GM12878 (cell line): ENCODE measurements around the gene SF3B4. TPM values are rescaled to one million over a fixed set of nuclear protein-coding genes. Genes with fewer than 3 reads are reported as not detected.
A peak's percentile ranks its signal among the peaks of the same experiment; 100 is the strongest.
"Not testable (repeated sequence)": the region's sequence is repeated elsewhere in the genome, so short reads cannot be mapped to it uniquely, and the experiment has no call there.

ENCODE experiments used
- ATAC-seq: fragments of 200-7000 bp; cut with Tn5 transposase; 3 replicates; pipeline ENCODE4 v1.9.1; 2020; ENCODE audit warnings: mild to moderate bottlenecking, moderate library complexity
- BruUV-seq: library from RNA; stranded (reverse); fragments of 400-500 nt; replicated peaks from 2 replicates; lab custom pipeline; 2021; lab: Mats Ljungman, UMichigan
- CTCF ChIA-PET: fragments of 300-600 bp; sonication (Branson Sonifier 250); formaldehyde crosslinking; extraction: SDS; loops from one replicate; lab custom pipeline; 2021; ENCODE audit warnings: inconsistent platforms; lab: Yijun Ruan, JAX
- POLR2A ChIA-PET: fragments of 350-600 bp; formaldehyde crosslinking; extraction: SDS; loops from one replicate; lab custom pipeline; 2021; ENCODE audit warnings: inconsistent platforms; lab: Charles Lee
- RAD21 ChIA-PET: fragments of 300-600 bp; sonication (Branson Sonifier 250); formaldehyde crosslinking; loops from one replicate; lab custom pipeline; 2023; ENCODE audit warnings: antibody characterized with exemption; ENCODE audit not compliant: unreplicated experiment; lab: Charles Lee
- SMC1A ChIA-PET: fragments of 300-600 bp; sonication (Branson Sonifier 250); formaldehyde crosslinking; loops from one replicate; lab custom pipeline; 2023; ENCODE audit not compliant: unreplicated experiment, uncharacterized antibody; lab: Charles Lee
- DNase-seq: peaks from one replicate; pipeline ENCODE4 v3.0.0-alpha.2; 2011; ENCODE audit warnings: low read depth, low spot score
- FAIRE-seq: peaks from 3 replicates; lab custom pipeline; 2011; peaks lifted over from hg19 to GRCh38; lab: Jason Lieb, UNC
- H2AFZ ChIP-seq: 2 replicates; pipeline ENCODE4 v1.6.0; 2011; ENCODE audit warnings: low read depth, low read length, control low read depth; ENCODE audit not compliant: control insufficient read depth
- H3K27ac ChIP-seq: 2 replicates; pipeline ENCODE4 v1.5.1; 2011; ENCODE audit warnings: control low read depth; ENCODE audit not compliant: control insufficient read depth, insufficient read depth
- H3K27me3 ChIP-seq, 2 experiments: replicated peaks in 1 of 2; 2 replicates each; pipeline versions ENCODE4 v1.6.0 to v1.6.1; 2011; ENCODE audit warnings: low read length in 1 of 2; ENCODE audit not compliant: control insufficient read depth in 2 of 2, insufficient read depth in 2 of 2
- H3K36me3 ChIP-seq, 2 experiments: 2 replicates each; pipeline ENCODE4 v1.5.1; 2011; ENCODE audit warnings: low read length in 1 of 2; ENCODE audit not compliant: control insufficient read depth in 2 of 2, insufficient read depth in 2 of 2
- H3K4me1 ChIP-seq: 2 replicates; pipeline ENCODE4 v1.6.1; 2011; ENCODE audit warnings: mild to moderate bottlenecking, low read length, moderate library complexity, mixed read lengths; ENCODE audit not compliant: control insufficient read depth, insufficient read depth
- H3K4me2 ChIP-seq: 2 replicates; pipeline ENCODE4 v1.6.0; 2011; ENCODE audit warnings: control low read depth; ENCODE audit not compliant: control insufficient read depth, insufficient read depth
- H3K4me3 ChIP-seq: fragments of 200-600 bp; sonication (generic); 2 replicates; pipeline ENCODE4 v1.5.1; 2016
- H3K79me2 ChIP-seq: 2 replicates; pipeline ENCODE4 v1.6.0; 2011; ENCODE audit warnings: low read length; ENCODE audit not compliant: control insufficient read depth, insufficient read depth
- H3K9ac ChIP-seq: 2 replicates; pipeline ENCODE4 v1.8.0; 2011; ENCODE audit warnings: low read length, control low read depth, mixed read lengths; ENCODE audit not compliant: control insufficient read depth, insufficient read depth
- H3K9me3 ChIP-seq: replicated peaks from 3 replicates; pipeline ENCODE4 v1.5.1; 2011; ENCODE audit warnings: mild to moderate bottlenecking, low read length; ENCODE audit not compliant: control insufficient read depth, insufficient read depth
- H4K20me1 ChIP-seq: 2 replicates; pipeline ENCODE4 v1.6.0; 2011; ENCODE audit not compliant: control insufficient read depth, insufficient read depth
- CHD4 ChIP-seq: fragments of 200-600 bp; sonication (generic); IDR thresholded peaks from 2 replicates; pipeline ENCODE4 v1.6.1; 2016; ENCODE audit warnings: mild to moderate bottlenecking
- EP300 ChIP-seq, 2 experiments: fragments of 150-350 bp in 1 of 2; IDR thresholded peaks; 2 replicates each; pipeline ENCODE4 v1.6.1; 2011 to 2012; ENCODE audit warnings: low read depth in 2 of 2, low read length in 2 of 2, borderline replicate concordance in 1 of 2, improper control_type of control experiment in 1 of 2, inconsistent platforms in 1 of 2; ENCODE audit not compliant: control insufficient read depth in 1 of 2
- HSF1 ChIP-seq: fragments of 150-350 bp; IDR thresholded peaks from 2 replicates; pipeline ENCODE4 v1.6.1; 2014; ENCODE audit warnings: mild to moderate bottlenecking, low read depth, low read length
- IRF4 ChIP-seq: IDR thresholded peaks from 2 replicates; pipeline ENCODE4 v1.6.1; 2011; ENCODE audit warnings: low read depth, low read length
- NFIC ChIP-seq: IDR thresholded peaks from 2 replicates; pipeline ENCODE4 v1.6.1; 2012; ENCODE audit warnings: low read depth, mild to moderate bottlenecking, inconsistent platforms, low read length, moderate library complexity
- NR2C2 ChIP-seq: IDR thresholded peaks from 2 replicates; pipeline ENCODE4 v1.6.1; 2011; ENCODE audit warnings: borderline replicate concordance, low read depth; ENCODE audit not compliant: control insufficient read depth, insufficient read length
- RAD51 ChIP-seq: fragments of 450-650 bp; IDR thresholded peaks from 2 replicates; pipeline ENCODE4 v1.6.1; 2016; ENCODE audit warnings: moderate library complexity, mild to moderate bottlenecking, inconsistent platforms
- SREBF2 ChIP-seq: IDR thresholded peaks from 2 replicates; pipeline ENCODE4 v1.6.1; 2012; ENCODE audit warnings: mild to moderate bottlenecking, low read length
- ZNF207 ChIP-seq: fragments of 450-650 bp; IDR thresholded peaks from 2 replicates; pipeline ENCODE4 v1.6.1; 2014; ENCODE audit warnings: antibody characterized with exemption, mild to moderate bottlenecking, borderline replicate concordance
- WGBS: methylation state at CpG from one replicate; pipeline ENCODE4 v1.1.6; 2016; ENCODE audit warnings: low lambda C conversion rate; ENCODE audit not compliant: insufficient replicate concordance, insufficient coverage; ENCODE audit errors: missing lambda C conversion rate; 5-methylcytosine and 5-hydroxymethylcytosine counted together
- in situ Hi-C: fragments of 300-500 bp; cut with MboI; formaldehyde crosslinking; loops from 9 replicates; pipeline ENCODE4 v1.14.3; 2018; ENCODE audit warnings: mixed read lengths
- intact Hi-C: fragments of 100-400 bp; cut with micrococcal nuclease; formaldehyde crosslinking; loops from one replicate; pipeline ENCODE4 v1.14.2; 2022; ENCODE audit not compliant: unreplicated experiment
- polyA plus RNA-seq, 11 experiments: library from polyadenylated mRNA; depleted of rRNA in 4 of 11; unstranded in 6 of 11; stranded (reverse) in 5 of 11; fragments of >200 nt; fragmentation: Nextera tagmentation in 4 of 11; fragmentation: Illumina TruSeq in 1 of 11; extraction: Ambion mirVana in 4 of 11; extraction: Trizol in 1 of 11; gene quantifications; 1 replicate in 1 of 11; 2 replicates in 10 of 11; pipeline versions ENCODE4 v1.2.1 to v1.2.3, GENCODE V29; 2011 to 2016; ENCODE audit warnings: inconsistent platforms in 2 of 11, missing spikeins in 2 of 11, low read depth in 1 of 11
- total RNA-seq, 4 experiments: library from RNA; depleted of rRNA in 3 of 4; stranded (reverse); fragments of >200 nt in 3 of 4; fragmentation: Illumina TruSeq in 1 of 4; extraction: Trizol in 1 of 4; gene quantifications; 2 replicates each; pipeline versions ENCODE4 v1.2.1 to v1.2.3, GENCODE V29; 2013 to 2021

The SF3B4 gene
- total and polyA plus RNA-seq, 10 of the 15 experiments (the other 5 are each of a cell fraction or from before 2014, with no cell fraction given) = 1.9 to 146 (median 27.5) TPM

DNA sequence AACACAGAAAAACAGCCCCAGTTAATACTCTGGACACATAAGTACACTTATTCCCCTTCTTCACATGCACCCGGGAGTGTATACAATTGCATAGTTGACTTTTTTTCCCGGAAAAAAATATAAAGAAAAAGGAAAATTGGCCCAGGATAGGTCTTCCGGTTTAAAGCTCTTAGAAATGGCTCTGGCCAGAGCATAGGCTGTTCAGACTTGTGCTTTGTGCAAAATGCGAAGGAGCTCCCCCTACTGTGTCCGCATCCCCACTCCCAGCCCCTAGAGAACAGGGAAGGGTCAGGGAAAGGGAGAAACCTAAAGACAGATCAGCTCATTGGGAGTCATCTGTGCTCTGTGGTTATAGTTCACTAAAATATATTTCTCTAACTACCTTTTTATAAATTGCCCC is 14.6 kb upstream of the SF3B4 start:
- Histone ChIP-seq H3K4me1 (peaks cover 19% of the 10 kb centered on the region), H3K79me2 (no peaks in the 10 kb centered on the region), H3K9me3 (no peaks in the 10 kb centered on the region), H3K27me3 (no peaks in the 10 kb centered on the region), H4K20me1 (no peaks in the 10 kb centered on the region), H3K36me3 (peaks cover 7 to 9% of the 10 kb centered on the region in 2 experiments), H3K4me2 (no peak overlapping the region), H2AFZ (no peak overlapping the region), H3K9ac (no peak overlapping the region), H3K4me3 (no peak overlapping the region), H3K27ac (no peak overlapping the region)
- FAIRE-seq (no peak), DNase-seq (no peak), ATAC-seq (no peak)
- BruUV-seq = no TSS peak
- SMC1A ChIA-PET = interaction anchor here (0.6 to 1.5 kb wide), 3 partner anchors 20 to 245 kb away, joined by 3 read pairs; no protein-coding TSS in a partner anchor
- in situ Hi-C loops (no loop called here), intact Hi-C loops (no loop called here)
- RAD21 ChIA-PET = no interaction called here
- 98% methylated on average over 5 of the region's 5 CpGs for WGBS
- CTCF ChIA-PET = interaction anchor here (2.5 kb wide), 1 partner anchor 13 kb away, joined by 7 read pairs; no protein-coding TSS in a partner anchor
- TF ChIP-seq ZNF207 = no peak
- no peak for TF ChIP-seq CHD4
- TF ChIP-seq SREBF2 = no peak
- TF ChIP-seq NFIC = no peak
- POLR2A ChIA-PET = no interaction called here

GRCh38 chr1:149940427-149940826 is 12.8 kb upstream of the SF3B4 start:
- Histone ChIP-seq H2AFZ (no peak overlapping the region), H3K79me2 (no peaks in the 10 kb centered on the region), H3K9me3 (no peaks in the 10 kb centered on the region), H3K9ac (no peak overlapping the region), H3K4me2 (no peak overlapping the region), H3K36me3 (peaks cover 7 to 9% of the 10 kb centered on the region in 2 experiments), H3K4me1 (peaks cover 20% of the 10 kb centered on the region), H3K4me3 (no peak overlapping the region), H3K27ac (no peak overlapping the region), H3K27me3 (no peaks in the 10 kb centered on the region), H4K20me1 (no peaks in the 10 kb centered on the region)
- BruUV-seq = no TSS peak
- SMC1A ChIA-PET = interaction anchor here (0.7 to 1.3 kb wide), 2 partner anchors 22 to 45 kb away, joined by 5 read pairs; no protein-coding TSS in a partner anchor
- intact Hi-C loops = no loop called here
- 97% methylated on average over 3 of the region's 3 CpGs for WGBS
- TF ChIP-seq HSF1 = no peak
- no peak for TF ChIP-seq EP300 (IDR thresholded peaks at IDR 0.05; ENCODE audit: borderline replicate concordance in 1 of 2, control insufficient read depth in 1 of 2, low read depth in 2 of 2, low read length in 2 of 2)
- TF ChIP-seq NR2C2 = no peak
- TF ChIP-seq IRF4 = no peak
- TF ChIP-seq RAD51 = no peak
- no peak for ATAC-seq
- FAIRE-seq = no peak
- CTCF ChIA-PET = interaction anchor here (0.8 to 1.8 kb wide), 3 partner anchors 11 to 247 kb away, joined by 3 to 5 read pairs (median 5); no protein-coding TSS in a partner anchor
- no peak for DNase-seq
- POLR2A ChIA-PET = no interaction called here
- RAD21 ChIA-PET = no interaction called here
- in situ Hi-C loops = no loop called here

DNA sequence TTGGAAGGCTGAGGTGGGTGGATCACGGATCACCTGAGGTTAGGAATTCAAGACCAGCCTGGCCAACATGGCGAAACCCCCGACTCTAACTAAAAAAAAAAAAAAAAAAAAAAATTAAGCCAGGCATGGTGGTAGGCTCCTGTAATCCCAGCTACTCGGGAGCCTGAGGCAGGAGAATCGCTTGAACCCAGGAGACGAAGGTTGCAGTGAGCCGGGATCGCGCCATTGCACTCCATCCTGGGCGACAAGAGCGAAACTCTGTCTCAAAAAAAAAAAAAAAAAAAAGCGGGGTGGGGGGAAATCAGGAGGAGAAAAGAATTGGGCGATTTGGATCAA is 11.0 kb upstream of the SF3B4 start:
- 93% methylated on average over 10 of the region's 13 CpGs for whole genome bisulfite sequencing
- H3K36me3 ChIP-seq, H3K9ac ChIP-seq, ATAC-seq, intact Hi-C loops, H3K79me2 ChIP-seq, H3K27ac ChIP-seq, H3K4me3 ChIP-seq, BruUV-seq, H4K20me1 ChIP-seq, DNase-seq, FAIRE-seq, H2AFZ ChIP-seq, H3K27me3 ChIP-seq, in situ Hi-C loops, H3K9me3 ChIP-seq: not testable (repeated sequence)
- Histone ChIP-seq H3K4me1 (peaks cover 20% of the 10 kb centered on the region), H3K4me2 (peak overlapping the region; percentile 34; the same call in 1 of the 2 replicates)
- ChIA-PET POLR2A (interaction anchor here (0.6 to 4.0 kb wide), 6 partner anchors 9 to 624 kb away, joined by 4 to 26 read pairs (median 4); a partner anchor contains a TSS), SMC1A (interaction anchor here (1.0 to 2.6 kb wide), 3 partner anchors 10 to 65 kb away, joined by 3 to 14 read pairs (median 9); no protein-coding TSS in a partner anchor), CTCF (interaction anchor here (1.6 kb wide), 1 partner anchor 24 kb away, joined by 3 read pairs; no protein-coding TSS in a partner anchor), RAD21 (interaction anchor here (1.0 to 2.5 kb wide), 2 partner anchors 24 to 50 kb away, joined by 5 to 6 read pairs; a partner anchor contains a TSS)
